Omental fat pad (tissue), 4 donors: ENCODE results near the gene KLHL10. TPM values are rescaled to one million over a fixed set of nuclear protein-coding genes. Genes with fewer than 3 reads are reported as not detected.

Source experiments
- ATAC-seq: fragments of 150-250 bp; one replicate; pipeline ENCODE4 v1.9.1; 2016; ENCODE audit warnings: mild to moderate bottlenecking, moderate library complexity; ENCODE audit not compliant: low FRiP score
- DNase-seq: peaks from one replicate; pipeline ENCODE4 v3.0.0-alpha.2; 2019; ENCODE audit warnings: low spot score
- total RNA-seq, 4 donors: library from RNA; depleted of rRNA; stranded (reverse); fragments of >200 nt; gene quantifications; one replicate each; pipeline ENCODE4 v1.1.0, GENCODE V29; 2016
- TF ChIP-seq, protein P1 (sequence below), 3 donors: fragments of 450-650 bp; IDR thresholded peaks; one replicate each; pipeline ENCODE4 v1.5.1; 2016 to 2017; ENCODE audit warnings: antibody characterized with exemption in 3 of 3, mild to moderate bottlenecking in 3 of 3, moderate library complexity in 2 of 3

Gene KLHL10
- total RNA-seq, 4 donors from 2014 or later, result 0.44 to 0.72 (median 0.63) TPM; not detected in 1

DNA sequence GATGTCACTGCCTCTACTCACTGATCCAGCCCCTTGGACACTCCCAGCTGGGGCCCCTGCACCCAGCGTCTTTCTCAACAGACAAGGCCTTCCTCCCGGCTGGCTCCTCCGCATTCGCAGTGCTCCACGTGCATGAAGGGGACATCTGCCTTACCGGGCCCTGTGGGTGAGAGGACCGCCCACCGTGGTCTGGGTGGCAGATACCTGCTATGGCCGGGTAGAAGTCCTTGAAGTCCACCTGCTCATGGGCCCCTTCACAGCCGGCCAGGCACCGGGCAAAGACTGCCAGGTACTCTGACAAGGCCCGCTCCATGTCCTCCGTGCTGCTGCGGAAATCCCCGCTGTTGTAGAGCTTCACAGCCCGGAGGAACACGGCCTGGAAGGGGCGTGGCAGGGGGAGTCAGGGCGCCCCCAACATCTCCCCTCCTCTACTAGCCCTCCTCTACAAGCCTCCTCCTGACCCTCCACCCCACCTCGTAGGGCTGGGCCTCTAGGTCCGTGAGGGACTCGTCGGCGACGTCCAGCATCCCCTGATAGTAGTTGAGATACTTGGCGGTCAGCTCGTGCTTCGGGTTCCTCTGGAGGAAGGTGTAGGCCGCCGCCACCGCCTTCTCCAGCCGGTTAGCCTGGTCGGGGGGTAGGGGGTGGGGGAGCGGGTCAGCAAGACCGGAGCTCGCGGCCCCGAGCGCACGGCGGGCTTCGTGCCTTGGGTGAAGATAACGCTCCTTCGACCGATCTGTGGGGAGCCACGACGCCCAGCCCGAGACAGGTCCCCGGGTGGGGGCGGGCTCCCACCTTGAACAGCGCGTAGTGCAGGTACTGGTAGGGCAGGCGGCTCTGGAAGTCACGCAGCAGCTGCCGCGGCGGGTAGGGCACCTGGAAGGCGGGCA lies 26.7 kb upstream of the KLHL10 start:
- DNase-seq (no peak), ATAC-seq (peak; percentile 1)
- TF ChIP-seq, protein P1, sequence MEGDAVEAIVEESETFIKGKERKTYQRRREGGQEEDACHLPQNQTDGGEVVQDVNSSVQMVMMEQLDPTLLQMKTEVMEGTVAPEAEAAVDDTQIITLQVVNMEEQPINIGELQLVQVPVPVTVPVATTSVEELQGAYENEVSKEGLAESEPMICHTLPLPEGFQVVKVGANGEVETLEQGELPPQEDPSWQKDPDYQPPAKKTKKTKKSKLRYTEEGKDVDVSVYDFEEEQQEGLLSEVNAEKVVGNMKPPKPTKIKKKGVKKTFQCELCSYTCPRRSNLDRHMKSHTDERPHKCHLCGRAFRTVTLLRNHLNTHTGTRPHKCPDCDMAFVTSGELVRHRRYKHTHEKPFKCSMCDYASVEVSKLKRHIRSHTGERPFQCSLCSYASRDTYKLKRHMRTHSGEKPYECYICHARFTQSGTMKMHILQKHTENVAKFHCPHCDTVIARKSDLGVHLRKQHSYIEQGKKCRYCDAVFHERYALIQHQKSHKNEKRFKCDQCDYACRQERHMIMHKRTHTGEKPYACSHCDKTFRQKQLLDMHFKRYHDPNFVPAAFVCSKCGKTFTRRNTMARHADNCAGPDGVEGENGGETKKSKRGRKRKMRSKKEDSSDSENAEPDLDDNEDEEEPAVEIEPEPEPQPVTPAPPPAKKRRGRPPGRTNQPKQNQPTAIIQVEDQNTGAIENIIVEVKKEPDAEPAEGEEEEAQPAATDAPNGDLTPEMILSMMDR (IDR thresholded peaks at IDR 0.05), result no peak

DNA sequence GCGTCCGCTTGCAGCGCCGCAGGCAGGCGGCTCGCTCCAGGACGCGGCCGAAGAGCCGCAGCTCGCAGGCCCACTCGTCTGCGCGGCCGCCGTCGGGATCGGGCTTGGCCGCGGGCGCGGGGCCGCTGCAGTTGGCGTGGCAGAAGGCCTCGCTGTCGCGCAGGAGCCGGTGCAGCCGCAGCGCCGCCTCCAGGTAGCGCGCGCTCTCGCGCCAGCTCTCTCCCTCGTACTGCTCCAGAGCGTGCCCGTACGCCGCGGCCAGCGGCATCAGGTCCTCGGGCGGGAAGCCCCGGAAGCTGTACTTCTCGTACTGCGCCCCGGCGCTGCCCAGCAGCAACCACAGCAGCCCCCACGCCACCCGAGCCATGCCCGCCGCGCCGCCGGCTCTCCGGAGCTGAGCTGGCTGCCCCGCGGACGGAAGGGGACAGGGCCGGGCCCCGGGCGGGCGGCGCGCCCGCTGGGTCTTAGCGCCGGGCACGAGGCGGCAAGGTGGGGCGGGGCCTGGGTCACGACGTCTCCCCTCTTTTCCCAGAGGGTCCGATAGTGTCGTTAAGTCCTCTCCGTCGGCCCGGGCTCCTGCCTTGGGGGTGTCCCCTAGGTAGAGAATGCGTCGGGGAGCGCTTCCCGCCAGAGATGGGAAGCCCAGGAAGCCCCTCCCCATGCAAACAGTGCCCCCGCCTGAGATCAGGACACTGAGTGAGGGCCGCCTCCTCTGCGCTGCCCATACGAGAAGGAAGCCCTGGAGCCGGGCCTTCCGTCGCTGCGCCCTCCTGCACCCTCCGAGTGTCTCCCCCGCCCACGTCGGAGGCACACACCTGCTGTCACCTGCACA lies 25.9 kb upstream of the KLHL10 start, which contains the start of gene P3H4:
TSS of gene P3H4 (minus strand) at position 401 of the 832 bp plus-strand sequence. CDS start at position 367, 34 bp downstream.
- ATAC-seq (peak; percentile 80), DNase-seq (no peak)
- TF ChIP-seq, protein P1 (IDR thresholded peaks at IDR 0.05), result no peak

DNA sequence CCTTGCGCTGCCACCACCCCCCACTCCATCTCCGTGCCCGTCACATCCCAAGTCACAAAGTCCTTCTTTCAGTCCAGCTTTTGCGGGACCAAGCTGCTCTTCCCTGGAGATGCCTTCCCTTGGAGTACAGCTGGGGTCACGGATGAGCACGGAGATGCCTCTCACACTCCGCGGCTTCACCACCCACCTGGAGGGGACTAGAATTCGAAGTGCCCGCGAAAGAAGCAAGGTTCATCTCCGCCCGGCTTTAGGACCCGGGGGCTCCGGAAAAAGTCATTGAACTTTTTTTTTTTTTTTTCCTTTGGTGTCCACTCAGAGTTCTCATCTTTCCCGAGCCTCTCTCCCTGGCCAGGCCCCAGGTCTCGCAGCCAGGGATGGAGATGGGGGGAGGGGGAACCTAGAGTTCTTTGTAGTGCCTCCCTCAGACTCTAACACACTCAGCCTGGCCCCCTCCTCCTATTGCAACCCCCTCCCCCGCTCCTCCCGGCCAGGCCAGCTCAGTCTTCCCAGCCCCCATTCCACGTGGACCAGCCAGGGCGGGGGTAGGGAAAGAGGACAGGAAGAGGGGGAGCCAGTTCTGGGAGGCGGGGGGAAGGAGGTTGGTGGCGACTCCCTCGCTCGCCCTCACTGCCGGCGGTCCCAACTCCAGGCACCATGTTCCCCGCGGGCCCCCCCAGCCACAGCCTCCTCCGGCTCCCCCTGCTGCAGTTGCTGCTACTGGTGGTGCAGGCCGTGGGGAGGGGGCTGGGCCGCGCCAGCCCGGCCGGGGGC lies 25.1 kb upstream of the KLHL10 start, which contains the start of gene FKBP10:
TSS of gene FKBP10 (plus strand) at position 624 of the 771 bp plus-strand sequence. CDS start at position 655, 31 bp downstream.
- ATAC-seq (peak; percentile 40), DNase-seq (no peak)
- TF ChIP-seq, protein P1 (IDR thresholded peaks at IDR 0.05), result no peak

DNA sequence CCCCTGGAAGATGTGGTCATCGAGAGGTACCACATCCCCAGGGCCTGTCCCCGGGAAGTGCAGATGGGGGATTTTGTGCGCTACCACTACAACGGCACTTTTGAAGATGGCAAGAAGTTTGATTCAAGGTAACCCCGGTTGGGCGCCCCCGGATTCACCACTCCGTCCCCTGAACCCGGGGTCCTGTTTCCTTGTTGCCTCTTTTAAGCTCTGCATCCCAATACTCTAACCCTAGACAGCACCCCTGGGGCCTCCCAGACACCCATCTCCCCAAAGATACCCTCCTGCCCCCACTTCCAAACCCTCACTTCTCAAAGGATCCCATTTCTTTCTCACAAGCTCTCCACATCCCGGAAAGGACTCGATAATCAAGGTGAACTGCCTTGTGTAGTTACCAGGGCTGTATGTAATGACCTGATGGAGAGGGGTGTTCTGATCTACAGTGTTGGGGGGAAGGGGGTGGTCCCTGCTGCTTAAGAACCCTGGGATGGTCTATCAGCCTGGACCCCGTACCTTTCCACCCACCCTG lies 24.4 kb upstream of the KLHL10 start:
- TF ChIP-seq, protein P1 (IDR thresholded peaks at IDR 0.05), result no peak
- ATAC-seq (no peak), DNase-seq (no peak)

DNA sequence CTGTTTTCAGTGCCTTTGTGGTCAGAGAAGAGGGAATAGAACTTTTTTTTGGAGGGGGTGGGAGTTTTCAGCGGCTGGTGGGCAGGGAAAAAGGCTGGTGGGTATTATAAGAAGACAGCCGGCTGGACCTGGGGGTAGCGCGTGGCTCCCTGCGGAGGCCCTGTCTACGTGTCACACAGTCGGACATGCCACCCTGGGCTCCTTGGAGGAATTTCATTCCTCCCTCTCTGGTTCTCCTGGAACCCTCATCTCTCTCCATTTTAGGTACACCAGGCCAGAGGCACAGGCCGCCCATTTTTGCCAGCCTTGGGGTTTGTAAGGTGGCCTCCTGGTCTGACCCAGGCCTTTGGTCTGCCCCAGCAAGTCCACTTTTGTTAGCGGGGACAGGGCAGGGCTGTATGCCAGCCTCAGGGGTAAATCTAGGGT lies 23.9 kb upstream of the KLHL10 start:
- DNase-seq (no peak), ATAC-seq (no peak)

More for the DNA sequence above, 23.9 kb upstream of the KLHL10 start:
- TF ChIP-seq, protein P1 (IDR thresholded peaks at IDR 0.05), result no peak
